Activated naive CD4-positive, alpha-beta T cell treated with anti-CD3 and anti-CD28 coated beads for 36 hours (primary cell): ENCODE measurements around the gene REEP5. TPM values are rescaled to one million over a fixed set of nuclear protein-coding genes. Genes with fewer than 3 reads are reported as not detected.
A peak's percentile ranks its signal among the peaks of the same experiment; 100 is the strongest.
"Not testable (repeated sequence)": the region's sequence is repeated elsewhere in the genome, so short reads cannot be mapped to it uniquely, and the experiment has no call there.

Experiments
- CTCF ChIA-PET: fragments of 350-600 bp; sonication (Branson Sonifier 250); formaldehyde crosslinking; loops from one replicate; lab custom pipeline; 2021; ENCODE audit warnings: antibody characterized with exemption; lab: Charles Lee
- DNase-seq: peaks from one replicate; pipeline ENCODE4 v3.0.0-alpha.2; 2020
- H3K27ac Mint-ChIP-seq: one replicate; pipeline ENCODE4 v1.8.0; 2021; ENCODE audit warnings: mild to moderate bottlenecking, mixed read lengths
- H3K27me3 Mint-ChIP-seq: one replicate; pipeline ENCODE4 v1.8.0; 2021; ENCODE audit warnings: low read depth, mixed read lengths
- H3K36me3 Mint-ChIP-seq: one replicate; pipeline ENCODE4 v1.8.0; 2021; ENCODE audit warnings: low read depth, mixed read lengths
- H3K4me1 Mint-ChIP-seq: one replicate; pipeline ENCODE4 v1.8.0; 2021; ENCODE audit warnings: low read depth, mixed read lengths
- H3K4me3 Mint-ChIP-seq: one replicate; pipeline ENCODE4 v1.8.0; 2021; ENCODE audit warnings: mild to moderate bottlenecking, moderate library complexity, mixed read lengths
- H3K9me3 Mint-ChIP-seq: one replicate; pipeline ENCODE4 v1.8.0; 2021; ENCODE audit warnings: mixed read lengths
- intact Hi-C: fragments of 100-400 bp; cut with micrococcal nuclease; formaldehyde crosslinking; loops from one replicate; pipeline ENCODE4 v1.15.1; 2023
- total RNA-seq, 2 experiments: library from RNA; stranded (reverse); gene quantifications; one replicate each; pipeline ENCODE4 v1.2.3, GENCODE V29; 2021

The REEP5 gene
- total RNA-seq, 2 experiments from 2014 or later, result 18.3 to 18.8 TPM

GRCh38 chr5:112860571-112860928 is 61.5 kb downstream of the REEP5 start:
- Mint-ChIP-seq H3K27ac (peak overlapping the region; percentile 95), H3K4me1 (peaks cover 30% of the 10 kb centered on the region), H3K4me3 (peak overlapping the region; percentile 96), H3K36me3 (peaks cover 16% of the 10 kb centered on the region), H3K27me3 (peaks cover 12% of the 10 kb centered on the region)
- not testable (repeated sequence) for DNase-seq, H3K9me3 Mint-ChIP-seq
- CTCF ChIA-PET, result interaction anchor here (0.9 to 1.7 kb wide), 6 partner anchors 8 to 686 kb away, joined by 3 to 11 read pairs (median 4); partner anchors contain the start of gene REEP5
- intact Hi-C loops, result loop anchor here (2.0 to 10.0 kb wide), 3 partner anchors 654 to 1606 kb away; partner anchors contain the start of gene YTHDC2

- Mint-ChIP-seq H3K27ac (no peak overlapping the region), H3K9me3 (peaks cover 9% of the 10 kb centered on the region), H3K27me3 (peaks cover 24% of the 10 kb centered on the region), H3K4me1 (peaks cover 15% of the 10 kb centered on the region), H3K4me3 (no peak overlapping the region), H3K36me3 (peaks cover 14% of the 10 kb centered on the region)
- no peak for DNase-seq
- CTCF ChIA-PET, result interaction anchor here (2.0 kb wide), 1 partner anchor 9 kb away, joined by 12 read pairs; no protein-coding TSS in a partner anchor
- intact Hi-C loops, result no loop called here
These were observed 64.2 kb downstream of the REEP5 start for GRCh38 chr5:112857866-112858265.

- intact Hi-C loops, result no loop called here
- H3K4me3 Mint-ChIP-seq, result no peak overlapping the region
- peaks cover 26% of the 10 kb centered on the region for H3K27me3 Mint-ChIP-seq
- no peaks in the 10 kb centered on the region for H3K4me1 Mint-ChIP-seq
- peaks cover 6% of the 10 kb centered on the region for H3K36me3 Mint-ChIP-seq
- CTCF ChIA-PET, result no interaction called here
- no peak overlapping the region for H3K27ac Mint-ChIP-seq
- no peak for DNase-seq
- H3K9me3 Mint-ChIP-seq, result peaks cover 9% of the 10 kb centered on the region
These were observed 67.4 kb downstream of the REEP5 start for GRCh38 chr5:112854651-112855050.

- Mint-ChIP-seq H3K27ac (no peak overlapping the region), H3K27me3 (peaks cover 8% of the 10 kb centered on the region), H3K4me1 (peaks cover 3% of the 10 kb centered on the region), H3K36me3 (peaks cover 4% of the 10 kb centered on the region), H3K9me3 (peaks cover 5% of the 10 kb centered on the region), H3K4me3 (no peak overlapping the region)
- intact Hi-C loops, result no loop called here
- CTCF ChIA-PET, result no interaction called here
- no peak for DNase-seq
These were observed 72.1 kb downstream of the REEP5 start for GRCh38 chr5:112849912-112850311.

GRCh38 chr5:112848116-112848811 is 73.8 kb downstream of the REEP5 start:
- H3K4me1 Mint-ChIP-seq, result peaks cover 3% of the 10 kb centered on the region
- no peak for DNase-seq
- intact Hi-C loops, result loop anchor here (1.0 kb wide), 2 partner anchors 157 to 297 kb away; no protein-coding TSS in a partner anchor
- H3K27me3 Mint-ChIP-seq, result peaks cover 3% of the 10 kb centered on the region
- no peaks in the 10 kb centered on the region for H3K9me3 Mint-ChIP-seq
- no peak overlapping the region for H3K4me3 Mint-ChIP-seq
- no peak overlapping the region for H3K27ac Mint-ChIP-seq
- CTCF ChIA-PET, result interaction anchor here (0.5 to 1.6 kb wide), 21 partner anchors 8 to 315 kb away, joined by 3 to 12 read pairs (median 4); partner anchors contain the start of genes REEP5 and SRP19
- no peaks in the 10 kb centered on the region for H3K36me3 Mint-ChIP-seq

- Mint-ChIP-seq H3K9me3 (no peaks in the 10 kb centered on the region), H3K36me3 (peaks cover 3% of the 10 kb centered on the region), H3K4me3 (no peak overlapping the region), H3K4me1 (peaks cover 3% of the 10 kb centered on the region), H3K27me3 (peaks cover 3% of the 10 kb centered on the region), H3K27ac (no peak overlapping the region)
- intact Hi-C loops, result no loop called here
- no peak for DNase-seq
- CTCF ChIA-PET, result no interaction called here
These were observed 74.7 kb downstream of the REEP5 start for GRCh38 chr5:112847306-112847705.

GRCh38 chr5:112846556-112846955 is 75.5 kb downstream of the REEP5 start:
- H3K4me3 Mint-ChIP-seq, result no peak overlapping the region
- no peaks in the 10 kb centered on the region for H3K9me3 Mint-ChIP-seq
- H3K36me3 Mint-ChIP-seq, result peaks cover 3% of the 10 kb centered on the region
- no peak for DNase-seq
- no peak overlapping the region for H3K27ac Mint-ChIP-seq
- CTCF ChIA-PET, result no interaction called here
- peaks cover 3% of the 10 kb centered on the region for H3K27me3 Mint-ChIP-seq
- H3K4me1 Mint-ChIP-seq, result peaks cover 3% of the 10 kb centered on the region
- intact Hi-C loops, result no loop called here

GRCh38 chr5:112844489-112844888 is 77.5 kb downstream of the REEP5 start:
- H3K9me3 Mint-ChIP-seq, result no peaks in the 10 kb centered on the region
- H3K27me3 Mint-ChIP-seq, result no peaks in the 10 kb centered on the region
- H3K36me3 Mint-ChIP-seq, result peaks cover 5% of the 10 kb centered on the region
- peaks cover 3% of the 10 kb centered on the region for H3K4me1 Mint-ChIP-seq
- no peak for DNase-seq
- no peak overlapping the region for H3K4me3 Mint-ChIP-seq
- intact Hi-C loops, result no loop called here
- no peak overlapping the region for H3K27ac Mint-ChIP-seq
- CTCF ChIA-PET, result no interaction called here

GRCh38 chr5:112833971-112834370 is 88.1 kb downstream of the REEP5 start:
- Mint-ChIP-seq H3K4me1 (no peaks in the 10 kb centered on the region), H3K9me3 (no peaks in the 10 kb centered on the region), H3K36me3 (peaks cover 19% of the 10 kb centered on the region), H3K27me3 (no peaks in the 10 kb centered on the region), H3K27ac (no peak overlapping the region), H3K4me3 (no peak overlapping the region)
- CTCF ChIA-PET, result no interaction called here
- no peak for DNase-seq
- intact Hi-C loops, result no loop called here

GRCh38 chr5:112830378-112830777 is 91.6 kb downstream of the REEP5 start:
- CTCF ChIA-PET, result interaction anchor here (0.6 kb wide), 1 partner anchor 739 kb away, joined by 3 read pairs; no protein-coding TSS in a partner anchor
- Mint-ChIP-seq H3K36me3 (peaks cover 14% of the 10 kb centered on the region), H3K27me3 (no peaks in the 10 kb centered on the region), H3K4me3 (no peak overlapping the region), H3K4me1 (no peaks in the 10 kb centered on the region), H3K9me3 (no peaks in the 10 kb centered on the region), H3K27ac (no peak overlapping the region)
- no peak for DNase-seq
- intact Hi-C loops, result no loop called here

Other genes starting within 250 kb of the REEP5 start
- gene APC, start 184.3 kb downstream of the REEP5 start, total RNA-seq, result 10 to 100 TPM; 15.6 to 17.2 TPM
- gene SRP19, start 60.9 kb downstream of the REEP5 start, total RNA-seq, result 10 to 100 TPM; 43.7 to 49.6 TPM
- 100 to 1,000 TPM; 129 TPM for gene DCP2, start 54.6 kb upstream of the REEP5 start, total RNA-seq